Spleen (tissue), 11 donors: ENCODE data around the gene MYL5. TPM values are rescaled to one million over a fixed set of nuclear protein-coding genes. Genes with fewer than 3 reads are reported as not detected.
"Not testable (repeated sequence)": the region's sequence is repeated elsewhere in the genome, so short reads cannot be mapped to it uniquely, and the experiment has no call there.

Experiments used
- DNase-seq: peaks from one replicate; pipeline ENCODE4 v3.0.0-alpha.2; 2020
- H3K27ac ChIP-seq, 8 donors: fragments of 200-600 bp; sonication (generic) in 7 of 8; 1 replicate in 4 of 8; 2 replicates in 4 of 8; pipeline versions ENCODE4 v1.5.0 to v1.8.0; 2016 to 2021; ENCODE audit warnings: inconsistent platforms in 4 of 8, mild to moderate bottlenecking in 4 of 8, moderate library complexity in 1 of 8
- H3K27me3 ChIP-seq, 7 donors: fragments of 200-600 bp; sonication (generic) in 6 of 7; replicated peaks in 1 of 7; 1 replicate in 4 of 7; 2 replicates in 3 of 7; pipeline versions ENCODE4 v1.5.0 to v1.8.0; 2016 to 2021; ENCODE audit warnings: inconsistent platforms in 3 of 7, mild to moderate bottlenecking in 1 of 7
- H3K36me3 ChIP-seq, 6 donors: fragments of 200-600 bp; sonication (generic) in 5 of 6; 1 replicate in 4 of 6; 2 replicates in 2 of 6; pipeline versions ENCODE4 v1.5.0 to v1.8.0; 2016 to 2021; ENCODE audit warnings: inconsistent platforms in 2 of 6
- H3K4me1 ChIP-seq, 6 donors: fragments of 200-600 bp; sonication (generic) in 5 of 6; 1 replicate in 3 of 6; 2 replicates in 3 of 6; pipeline versions ENCODE4 v1.5.0 to v1.8.0; 2016 to 2021; ENCODE audit warnings: inconsistent platforms in 3 of 6
- H3K4me3 ChIP-seq, 8 donors: fragments of 200-600 bp; sonication (generic) in 7 of 8; 1 replicate in 4 of 8; 2 replicates in 4 of 8; pipeline versions ENCODE4 v1.5.0 to v1.8.0; 2016 to 2021; ENCODE audit warnings: inconsistent platforms in 4 of 8, mild to moderate bottlenecking in 4 of 8, moderate library complexity in 2 of 8
- H3K9me3 ChIP-seq, 8 donors: fragments of 200-600 bp; sonication (generic) in 7 of 8; 1 replicate in 4 of 8; 2 replicates in 4 of 8; pipeline versions ENCODE4 v1.5.0 to v1.8.0; 2016 to 2021; ENCODE audit warnings: inconsistent platforms in 4 of 8
- CTCF ChIP-seq, 11 experiments: fragments of 200-600 bp in 7 of 11; fragments of 450-650 bp in 4 of 11; sonication (generic) in 4 of 11; IDR thresholded peaks in 8 of 11; conservative IDR thresholded peaks in 3 of 11; 1 replicate in 7 of 11; 2 replicates in 4 of 11; pipeline versions ENCODE4 v1.4.0 to v1.8.0; 2016 to 2021; ENCODE audit warnings: antibody characterized with exemption in 11 of 11, inconsistent platforms in 4 of 11, mild to moderate bottlenecking in 1 of 11
- POLR2A ChIP-seq, 3 donors: fragments of 450-650 bp; IDR thresholded peaks; one replicate each; pipeline ENCODE4 v1.5.1; 2017; ENCODE audit warnings: antibody characterized with exemption in 3 of 3, mild to moderate bottlenecking in 1 of 3
- POLR2AphosphoS5 ChIP-seq, 3 donors: sonication (generic); formaldehyde crosslinking; IDR thresholded peaks; one replicate each; pipeline ENCODE4 v1.5.1; 2017; ENCODE audit warnings: antibody characterized with exemption in 3 of 3
- WGBS, 5 donors: extraction: QIAGEN DNeasy Blood & Tissue Kit in 3 of 5; methylation state at CpG; one replicate each; pipeline versions ENCODE4 v1.1.5 to v1.1.7; 2013 to 2018; 5-methylcytosine and 5-hydroxymethylcytosine counted together
- intact Hi-C: fragments of 100-400 bp; cut with DNase I; formaldehyde crosslinking; loops from one replicate; pipeline ENCODE4 v1.15.0; 2023; ENCODE audit warnings: low total_unique reads
- polyA plus RNA-seq, 3 donors: library from polyadenylated mRNA; stranded (reverse); fragments of 200-250 nt; gene quantifications; one replicate each; pipeline ENCODE4 v1.2.1, GENCODE V29; 2013
- total RNA-seq, 7 donors: library from RNA; depleted of rRNA in 3 of 7; stranded (reverse); fragments of >200 nt in 3 of 7; fragmentation: NEBNext Ultra II Directional in 4 of 7; extraction: Animal tissue kit (Norgen Biotek cat#: 25700) in 4 of 7; gene quantifications; one replicate each; pipeline versions ENCODE4 v1.1.0 to v1.2.1, GENCODE V29; 2016 to 2021
- donor health status: healthy with polysubstance abuse.
- donor health status: DM: no; HTN: no; CAD: no; lungs with moderate emphysema.
- donor health status: DM: no; HTN: no; CAD: no.
- donor health status: Bipolar disorder and iron deficiency.
- donor health status: healthy.
- donor health status: DM: no; HTN: no; CAD: no.
- donor health status: DM: yes; HTN: yes; CAD: no.

MYL5 gene
- total and polyA plus RNA-seq, 10 donors = 9.2 to 32.6 (median 19.2) TPM

DNA sequence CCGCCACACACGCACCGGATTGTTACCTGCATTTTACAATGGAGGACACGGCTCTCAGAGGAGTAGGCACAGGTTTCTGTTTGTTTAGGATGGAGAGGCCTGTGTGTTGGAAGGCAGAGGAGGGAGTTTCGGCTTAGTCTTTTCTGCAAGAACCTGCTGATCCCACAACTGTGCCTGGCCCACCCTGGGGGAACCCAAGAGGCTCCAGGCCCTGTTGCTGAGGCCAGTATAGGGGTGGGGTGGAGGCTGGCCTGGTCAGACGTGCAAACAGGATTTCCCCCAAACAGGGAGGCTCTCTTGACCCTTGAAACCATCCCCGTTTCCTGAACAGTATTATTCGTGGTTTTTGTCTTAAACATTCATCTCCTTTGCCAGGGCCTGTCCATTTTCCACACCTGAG lies 15.4 kb downstream of the MYL5 start:
- H3K9me3 ChIP-seq = no peaks in the 10 kb centered on the region
- H3K27ac ChIP-seq = peak overlapping the region; percentile 70 to 91 (median 86)

DNA sequence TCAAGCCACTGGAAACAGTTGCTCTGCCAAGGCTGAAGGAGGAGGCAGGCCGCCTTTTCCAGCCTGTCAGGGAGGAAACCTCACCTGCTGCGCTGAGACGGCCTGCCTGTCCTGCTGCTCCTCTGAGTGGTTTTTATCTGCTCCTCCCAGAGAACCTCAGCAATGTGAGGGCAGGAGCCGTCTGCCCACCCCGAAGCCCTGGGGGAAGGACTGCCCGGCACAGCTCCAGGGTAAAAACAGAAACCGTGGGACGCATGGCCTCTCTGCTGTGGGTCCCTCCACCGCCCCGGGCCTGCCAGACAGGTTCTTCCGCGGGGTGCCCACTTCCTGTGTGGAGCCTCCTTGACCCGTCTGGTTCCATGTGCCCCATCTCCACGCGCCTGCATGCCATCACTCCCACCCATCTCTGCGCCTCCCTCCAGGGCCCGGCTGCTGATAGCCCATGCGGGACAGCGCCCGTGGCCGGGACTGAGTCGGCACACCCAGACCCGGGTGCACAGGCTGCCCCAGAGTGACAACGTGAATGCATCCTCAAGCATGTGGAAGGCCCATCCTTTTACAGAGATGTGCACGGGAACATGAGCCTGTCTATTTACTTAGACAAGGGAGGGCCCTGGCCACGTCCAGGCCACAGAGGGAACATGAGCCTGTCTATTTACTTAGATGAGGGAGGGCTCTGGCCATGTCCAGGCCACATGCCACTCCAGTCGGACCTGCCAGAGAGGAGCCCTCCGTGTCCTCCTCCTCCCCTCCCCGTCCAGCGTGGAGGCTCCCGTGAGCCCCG lies 18.6 kb downstream of the MYL5 start:
- H3K4me1 ChIP-seq = peaks cover 7 to 25% (median 21%) of the 10 kb centered on the region in 6 donors
- 80 to 87% (median 85%) methylated on average over 24 to 32 of the region's 32 CpGs for WGBS, 5 donors
- H3K27ac ChIP-seq = no peak overlapping the region
- peaks cover 0 to 17% (median 0%) of the 10 kb centered on the region in 7 donors for H3K27me3 ChIP-seq
- H3K4me3 ChIP-seq = no peak overlapping the region
- TF ChIP-seq POLR2AphosphoS5 (IDR thresholded peaks at IDR 0.05) = no peak
- TF ChIP-seq CTCF (IDR thresholded peaks at IDR 0.05 in 8 of 11, conservative IDR thresholded peaks at IDR 0.05 in 3 of 11) = no peak
- no peak for TF ChIP-seq POLR2A (IDR thresholded peaks at IDR 0.05)
- no peaks in the 10 kb centered on the region for H3K9me3 ChIP-seq
- intact Hi-C loops = no loop called here
- DNase-seq = peak; percentile 73
- no peaks in the 10 kb centered on the region for H3K36me3 ChIP-seq

More for the DNA sequence above, 15.4 kb downstream of the MYL5 start:
- intact Hi-C loops = no loop called here
- H3K27me3 ChIP-seq = peaks cover 0 to 18% (median 0%) of the 10 kb centered on the region in 7 donors
- H3K36me3 ChIP-seq = peaks cover 0 to 9% (median 0%) of the 10 kb centered on the region in 6 donors
- WGBS, 5 donors = 57 to 68% (median 64%) methylated on average over 8 of the region's 8 CpGs
- TF ChIP-seq CTCF (IDR thresholded peaks at IDR 0.05 in 8 of 11, conservative IDR thresholded peaks at IDR 0.05 in 3 of 11) (no peak), POLR2AphosphoS5 (IDR thresholded peaks at IDR 0.05) (no peak), POLR2A (IDR thresholded peaks at IDR 0.05) (no peak)
- peaks cover 7 to 46% (median 37%) of the 10 kb centered on the region in 6 donors for H3K4me1 ChIP-seq
- no peak for DNase-seq
- peak overlapping the region in 4 of 8 donors; percentile 41 to 72 (median 48) for H3K4me3 ChIP-seq

- H3K36me3 ChIP-seq, H3K4me3 ChIP-seq, H3K27ac ChIP-seq, DNase-seq, intact Hi-C loops, H3K27me3 ChIP-seq, H3K9me3 ChIP-seq: not testable (repeated sequence)
- peaks cover 4 to 19% (median 13%) of the 10 kb centered on the region in 6 donors for H3K4me1 ChIP-seq
- 89 to 92% (median 91%) methylated on average over 12 of the region's 12 CpGs for WGBS, 5 donors
These were observed 20.1 kb downstream of the MYL5 start for GRCh38 chr4:694341-694940.

DNA sequence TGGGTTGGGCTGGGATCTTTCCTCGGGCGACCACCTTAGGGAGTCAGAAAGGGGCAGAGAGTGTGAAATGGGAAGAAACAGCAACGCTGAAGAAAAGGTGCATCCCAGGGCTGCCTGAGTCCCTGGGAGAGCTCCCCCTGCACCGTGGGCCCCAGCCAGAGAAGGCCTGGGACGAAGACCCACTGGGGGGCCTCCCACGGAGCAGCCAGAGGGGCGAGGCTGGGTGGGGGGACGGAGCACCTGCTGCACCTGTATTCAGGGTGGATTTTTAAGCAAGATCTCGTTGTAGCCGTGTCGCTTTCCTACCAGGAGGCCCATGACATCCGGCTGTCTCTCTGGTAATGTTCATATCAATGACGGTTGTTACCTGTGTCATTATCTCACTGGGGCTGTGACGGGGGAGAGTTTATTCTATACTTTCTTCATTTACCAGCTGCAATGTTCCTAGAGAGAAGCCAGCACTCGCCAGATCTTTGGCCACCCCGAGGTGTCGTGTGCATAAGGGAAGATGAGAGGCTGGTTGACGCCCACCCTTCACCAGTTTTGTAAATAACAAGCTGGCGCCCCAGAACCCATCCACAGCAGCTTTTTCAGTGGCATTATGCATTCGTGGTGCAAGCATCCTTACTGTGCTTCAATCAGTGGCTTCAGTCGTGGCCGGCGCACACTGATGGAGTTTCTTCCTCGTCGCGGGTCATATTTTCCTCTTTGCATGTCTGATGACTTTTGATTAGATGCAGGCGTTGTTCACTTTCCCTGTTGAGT lies 25.7 kb downstream of the MYL5 start:
- Histone ChIP-seq H3K27me3 (no peaks in the 10 kb centered on the region), H3K9me3 (no peaks in the 10 kb centered on the region), H3K4me3 (peak overlapping the region in 1 of 8 donors; percentile 53), H3K36me3 (no peaks in the 10 kb centered on the region), H3K4me1 (peaks cover 4 to 40% (median 21%) of the 10 kb centered on the region in 6 donors), H3K27ac (peak overlapping the region; percentile 5 to 87 (median 73))
- DNase-seq = peak; percentile 80
- 84 to 89% (median 86%) methylated on average over 25 to 27 of the region's 27 CpGs for WGBS, 5 donors
- TF ChIP-seq POLR2A (IDR thresholded peaks at IDR 0.05) (no peak), CTCF (IDR thresholded peaks at IDR 0.05 in 8 of 11, conservative IDR thresholded peaks at IDR 0.05 in 3 of 11) (no peak), POLR2AphosphoS5 (IDR thresholded peaks at IDR 0.05) (no peak)
- intact Hi-C loops = no loop called here
